Lung (tissue), 12 donors: ENCODE results near the gene SMOC1. TPM values are rescaled to one million over a fixed set of nuclear protein-coding genes. Genes with fewer than 3 reads are reported as not detected.
A peak's percentile ranks its signal among the peaks of the same experiment; 100 is the strongest.

Experiments
- ATAC-seq: fragments of 200-7000 bp; cut with Tn5 transposase; one replicate; pipeline ENCODE4 v1.9.1; 2020; ENCODE audit warnings: moderate number of reproducible peaks; ENCODE audit not compliant: insufficient read depth, low FRiP score
- DNase-seq, 3 donors: peaks; one replicate each; pipeline ENCODE4 v3.0.0-alpha.2; 2013 to 2017
- H3K27ac ChIP-seq, 2 donors: one replicate each; pipeline ENCODE4 v1.5.1; 2013; ENCODE audit warnings: mild to moderate bottlenecking in 2 of 2, moderate library complexity in 2 of 2, control low read depth in 1 of 2, inconsistent platforms in 1 of 2, low read depth in 1 of 2, low read length in 1 of 2
- H3K27me3 ChIP-seq, 3 donors: one replicate each; pipeline ENCODE4 v1.5.1; 2013; ENCODE audit warnings: low read length in 2 of 3; ENCODE audit not compliant: control insufficient read depth in 3 of 3, insufficient read depth in 3 of 3
- H3K36me3 ChIP-seq, 4 donors: one replicate each; pipeline ENCODE4 v1.5.1; 2013; ENCODE audit warnings: low read length in 4 of 4, mild to moderate bottlenecking in 1 of 4, moderate library complexity in 1 of 4; ENCODE audit not compliant: control insufficient read depth in 4 of 4, insufficient read depth in 4 of 4
- H3K4me1 ChIP-seq, 5 donors: one replicate each; pipeline ENCODE4 v1.5.1; 2013; ENCODE audit warnings: low read length in 5 of 5, mild to moderate bottlenecking in 2 of 5, moderate library complexity in 1 of 5; ENCODE audit not compliant: control insufficient read depth in 5 of 5, insufficient read depth in 5 of 5
- H3K4me3 ChIP-seq: one replicate; pipeline ENCODE4 v1.5.1; 2013; ENCODE audit warnings: mild to moderate bottlenecking, control low read depth, moderate library complexity
- H3K9ac ChIP-seq, 2 donors: one replicate each; pipeline ENCODE4 v1.5.1; 2013; ENCODE audit warnings: low read length in 2 of 2, control low read depth in 1 of 2; ENCODE audit not compliant: insufficient read depth in 1 of 2
- H3K9me3 ChIP-seq, 4 donors: one replicate each; pipeline ENCODE4 v1.5.1; 2013; ENCODE audit warnings: low read length in 3 of 4, mild to moderate bottlenecking in 1 of 4, moderate library complexity in 1 of 4; ENCODE audit not compliant: control insufficient read depth in 4 of 4, insufficient read depth in 3 of 4
- CTCF ChIP-seq: IDR thresholded peaks from 2 replicates; pipeline ENCODE4 v1.5.1; 2012; ENCODE audit warnings: mild to moderate bottlenecking; ENCODE audit errors: control extremely low read depth, extremely low read depth
- WGBS, 2 donors: extraction: QIAGEN DNeasy Blood & Tissue Kit; methylation state at CpG; one replicate each; pipeline ENCODE4 v1.1.7; 2013; 5-methylcytosine and 5-hydroxymethylcytosine counted together
- polyA plus RNA-seq, 2 donors: library from polyadenylated mRNA; stranded (reverse); fragments of 200-250 nt; gene quantifications; one replicate each; pipeline ENCODE4 v1.2.1, GENCODE V29; 2013
- total RNA-seq, 2 donors: library from RNA; depleted of rRNA in 1 of 2; stranded (reverse); fragments of >200 nt in 1 of 2; gene quantifications; one replicate each; pipeline ENCODE4 v1.2.1, GENCODE V29; 2014 to 2021
- donor health status: control.
- donor health status: control.
- donor health status: Bipolar disorder and iron deficiency.
- donor health status: healthy.
- donor health status: DM: yes; HTN: yes; CAD: no.

Gene SMOC1
- total and polyA plus RNA-seq, 4 donors: 0.52 to 1.9 (median 1.1) TPM

GRCh38 chr14:70022771-70023445 lies 143.7 kb downstream of the SMOC1 start:
- DNase-seq (no peak), ATAC-seq (no peak)
- no peak overlapping the region for H3K27ac ChIP-seq
- WGBS, 2 donors: 91 to 93% methylated on average over 15 of the region's 15 CpGs
- H3K9me3 ChIP-seq: peaks cover 0 to 2% (median 0%) of the 10 kb centered on the region in 4 donors
- TF ChIP-seq CTCF: no peak
- no peaks in the 10 kb centered on the region for H3K27me3 ChIP-seq
- H3K4me3 ChIP-seq: no peak overlapping the region
- no peaks in the 10 kb centered on the region for H3K36me3 ChIP-seq
- H3K9ac ChIP-seq: no peak overlapping the region
- H3K4me1 ChIP-seq: peaks cover 0 to 3% (median 0%) of the 10 kb centered on the region in 5 donors

- H3K9me3 ChIP-seq: peaks cover 0 to 2% (median 0%) of the 10 kb centered on the region in 4 donors
- 39 to 41% methylated on average over 1 of the region's 1 CpG for WGBS, 2 donors
- H3K27ac ChIP-seq: no peak overlapping the region
- TF ChIP-seq CTCF: no peak
- H3K36me3 ChIP-seq: no peaks in the 10 kb centered on the region
- ATAC-seq: no peak
- no peak for DNase-seq
- no peak overlapping the region for H3K9ac ChIP-seq
- H3K4me3 ChIP-seq: no peak overlapping the region
- H3K4me1 ChIP-seq: peaks cover 0 to 3% (median 0%) of the 10 kb centered on the region in 5 donors
- H3K27me3 ChIP-seq: no peaks in the 10 kb centered on the region
Measured at GRCh38 chr14:70023871-70024270, 144.7 kb downstream of the SMOC1 start.

GRCh38 chr14:70027785-70028428 lies 148.7 kb downstream of the SMOC1 start:
- Histone ChIP-seq H3K27ac (no peak overlapping the region), H3K36me3 (no peaks in the 10 kb centered on the region), H3K27me3 (no peaks in the 10 kb centered on the region), H3K4me1 (no peaks in the 10 kb centered on the region), H3K4me3 (no peak overlapping the region), H3K9me3 (peaks cover 0 to 2% (median 0%) of the 10 kb centered on the region in 4 donors), H3K9ac (no peak overlapping the region)
- ATAC-seq: peak; percentile 74
- TF ChIP-seq CTCF: peak; percentile 70
- DNase-seq: peak; percentile 63 to 72 (median 70)
- 35 to 38% methylated on average over 17 of the region's 17 CpGs for WGBS, 2 donors
